GM19328 (cell line): ENCODE measurements around the gene BOD1L1.

ENCODE experiments used
- ATAC-seq: cut with Tn5 transposase; IDR thresholded peaks from one replicate; pipeline ENCODE4 v1.9.1; 2021; ENCODE audit warnings: mild to moderate bottlenecking, moderate library complexity; ENCODE audit not compliant: unreplicated experiment

The BOD1L1 gene

GRCh38 chr4:13540446-13541175 is 86.9 kb downstream of the BOD1L1 start:
- no peak for ATAC-seq

GRCh38 chr4:13539619-13540445 is 87.7 kb downstream of the BOD1L1 start:
- ATAC-seq = no peak

GRCh38 chr4:13539047-13539618 is 88.4 kb downstream of the BOD1L1 start:
- no peak for ATAC-seq

DNA sequence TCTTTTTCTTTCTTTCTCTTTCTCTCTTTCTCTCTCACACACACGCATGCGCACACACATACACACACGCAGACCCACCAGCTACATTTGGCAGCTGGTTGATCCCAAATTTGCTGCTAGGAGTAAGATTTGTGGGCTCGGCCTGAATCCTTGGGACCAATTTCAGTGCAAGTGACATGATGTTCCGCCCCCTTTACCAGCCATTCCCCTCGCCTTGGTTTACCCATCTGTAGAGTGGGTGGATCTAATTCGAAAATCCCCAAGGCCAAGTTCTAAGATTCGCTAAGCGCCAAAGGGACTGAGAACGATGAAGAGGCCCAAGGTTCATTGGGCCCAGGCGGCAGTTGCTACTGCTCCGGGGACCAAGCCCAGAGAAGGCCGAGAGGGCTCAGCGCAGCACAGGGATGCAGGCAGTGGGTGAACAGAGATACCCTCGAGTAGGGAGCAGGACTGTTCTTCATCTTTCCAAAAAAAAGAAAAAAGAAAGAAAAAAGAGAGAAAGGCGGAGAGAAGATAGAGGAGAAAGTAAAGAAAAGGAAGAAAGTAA is 89.0 kb downstream of the BOD1L1 start:
- ATAC-seq = no peak

DNA sequence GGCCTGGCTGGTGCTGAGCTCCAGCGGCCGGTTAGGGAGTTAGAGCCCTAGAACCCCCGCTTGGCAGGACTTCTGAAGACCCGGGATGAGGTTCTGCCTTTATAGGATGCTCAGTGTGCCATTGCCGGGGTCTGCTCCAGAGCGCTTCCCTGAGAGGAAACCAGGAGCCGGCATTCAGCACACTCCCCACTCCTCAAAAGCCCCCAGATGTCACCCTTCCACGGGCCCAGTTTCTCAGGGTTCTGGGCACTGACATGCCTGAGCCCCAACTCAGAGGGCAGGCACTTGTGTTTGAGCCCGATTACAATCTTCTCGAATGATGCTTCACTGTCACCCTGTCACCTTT is 89.7 kb downstream of the BOD1L1 start:
- no peak for ATAC-seq

DNA sequence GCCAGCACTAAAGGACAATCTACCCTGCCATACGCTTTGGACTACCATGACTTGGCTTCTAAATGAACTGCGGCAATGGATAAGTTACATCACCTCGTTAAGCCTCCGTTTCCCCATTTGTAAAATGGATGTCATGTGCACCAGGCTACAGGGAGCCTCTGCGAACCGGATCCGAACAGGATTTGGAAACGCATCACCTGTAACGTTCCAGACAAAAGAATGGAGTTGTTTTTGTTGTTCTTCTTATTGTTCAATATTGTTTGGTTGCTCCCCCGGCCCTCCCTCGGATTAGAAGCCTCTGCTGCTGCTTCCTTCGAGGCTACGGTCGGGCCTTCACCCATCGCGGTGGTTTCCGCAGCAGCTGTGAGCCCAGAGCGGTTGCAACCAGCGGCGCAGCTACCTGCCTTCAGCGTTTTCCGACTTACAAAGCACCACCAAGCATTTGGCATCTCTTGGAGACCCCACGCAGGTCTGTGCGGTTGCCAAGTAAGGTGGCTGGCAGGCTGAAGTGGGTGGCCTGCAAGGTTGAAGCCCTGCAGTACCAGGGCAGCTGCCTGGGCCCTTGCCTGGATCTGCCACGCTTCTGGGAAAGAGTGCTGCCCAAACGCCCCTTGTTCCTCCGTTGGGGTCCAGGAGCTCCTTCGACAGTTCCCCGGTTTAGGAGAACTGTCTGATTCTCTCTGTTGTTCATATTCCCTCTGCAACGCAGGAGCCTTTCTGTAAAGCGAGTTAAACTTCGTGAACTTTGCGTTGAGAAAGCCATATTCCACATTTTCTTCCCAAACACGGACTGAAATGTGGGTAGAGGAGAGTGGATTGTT is 90.3 kb downstream of the BOD1L1 start:
- no peak for ATAC-seq

GRCh38 chr4:13536607-13537006 is 90.9 kb downstream of the BOD1L1 start:
- no peak for ATAC-seq

GRCh38 chr4:13535708-13536361 is 91.7 kb downstream of the BOD1L1 start:
- ATAC-seq = no peak

- ATAC-seq = no peak
These were observed 92.4 kb downstream of the BOD1L1 start for GRCh38 chr4:13535118-13535517.

- ATAC-seq = no peak
These were observed 93.0 kb downstream of the BOD1L1 start for GRCh38 chr4:13534344-13535063.

DNA sequence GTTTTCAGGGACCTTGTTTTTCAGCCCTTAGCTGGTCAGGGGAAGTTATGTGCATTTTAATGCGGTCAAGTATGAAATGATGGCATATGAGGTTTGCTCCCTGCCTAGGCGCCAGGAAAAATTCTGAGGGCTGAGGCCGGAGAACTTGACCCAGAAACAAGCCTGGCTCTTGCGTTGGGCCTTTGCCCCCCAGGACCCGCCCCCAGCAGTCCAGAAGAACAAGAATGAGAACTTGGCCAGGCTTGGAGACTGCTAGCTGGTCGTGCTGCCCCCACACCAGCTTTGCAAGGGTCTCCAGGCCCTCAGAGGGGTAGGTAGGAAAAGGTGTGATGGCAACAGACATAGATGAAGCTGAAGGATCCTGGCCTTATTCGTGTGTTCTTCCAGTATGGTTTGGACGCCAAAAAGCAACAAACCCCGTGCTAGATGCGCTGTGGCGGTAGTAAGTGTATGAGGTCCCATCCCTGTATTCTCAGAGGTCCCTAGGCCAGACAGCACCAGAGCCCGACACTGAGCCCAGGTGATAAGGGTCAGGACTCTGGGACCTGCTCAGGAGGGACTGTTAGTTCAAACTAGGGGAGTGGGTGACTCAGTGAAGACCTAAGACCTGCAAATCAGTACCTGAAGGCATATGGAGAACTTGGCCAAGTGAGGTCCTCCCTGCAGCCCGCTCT is 93.7 kb downstream of the BOD1L1 start:
- ATAC-seq = no peak

GRCh38 chr4:13531625-13531998 is 95.9 kb downstream of the BOD1L1 start:
- ATAC-seq = no peak

DNA sequence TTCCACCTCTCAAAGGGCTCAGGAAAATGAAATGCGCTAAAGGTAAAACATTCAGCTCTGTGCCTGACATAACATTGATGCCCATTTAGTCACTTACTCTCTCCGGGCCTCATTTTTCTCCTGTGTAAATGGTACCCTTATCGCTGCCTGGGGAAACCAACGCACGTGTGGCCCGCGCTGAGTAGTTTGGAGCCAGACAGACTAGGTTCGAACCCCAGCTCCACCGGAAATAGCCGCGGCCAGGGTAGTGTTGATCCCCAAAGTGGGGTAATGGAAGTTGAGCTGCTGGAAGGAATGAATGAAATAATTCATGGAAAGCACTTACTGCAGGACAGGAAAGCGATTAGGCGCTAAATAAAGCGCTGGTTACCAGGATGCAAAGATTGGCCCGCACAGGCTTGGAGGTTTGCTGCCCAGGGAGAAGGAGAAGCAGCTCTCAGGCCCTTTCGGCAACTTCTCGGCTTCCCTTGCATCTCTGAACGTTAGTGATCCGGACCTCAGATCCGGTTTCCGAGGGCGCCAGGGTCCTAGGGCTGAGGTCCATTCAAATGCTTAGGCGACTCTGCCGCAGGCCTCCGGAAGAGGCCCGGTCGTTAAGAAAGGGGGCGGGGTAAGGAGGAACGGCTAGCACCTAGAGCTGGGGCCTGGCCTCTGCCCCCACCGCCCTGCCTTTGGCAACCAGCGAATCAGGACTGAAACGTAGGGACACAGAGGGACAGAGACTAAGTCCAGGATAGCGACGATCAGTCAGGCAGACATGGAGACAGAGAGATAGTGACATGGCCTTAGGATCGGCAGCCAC is 96.5 kb downstream of the BOD1L1 start:
- no peak for ATAC-seq

DNA sequence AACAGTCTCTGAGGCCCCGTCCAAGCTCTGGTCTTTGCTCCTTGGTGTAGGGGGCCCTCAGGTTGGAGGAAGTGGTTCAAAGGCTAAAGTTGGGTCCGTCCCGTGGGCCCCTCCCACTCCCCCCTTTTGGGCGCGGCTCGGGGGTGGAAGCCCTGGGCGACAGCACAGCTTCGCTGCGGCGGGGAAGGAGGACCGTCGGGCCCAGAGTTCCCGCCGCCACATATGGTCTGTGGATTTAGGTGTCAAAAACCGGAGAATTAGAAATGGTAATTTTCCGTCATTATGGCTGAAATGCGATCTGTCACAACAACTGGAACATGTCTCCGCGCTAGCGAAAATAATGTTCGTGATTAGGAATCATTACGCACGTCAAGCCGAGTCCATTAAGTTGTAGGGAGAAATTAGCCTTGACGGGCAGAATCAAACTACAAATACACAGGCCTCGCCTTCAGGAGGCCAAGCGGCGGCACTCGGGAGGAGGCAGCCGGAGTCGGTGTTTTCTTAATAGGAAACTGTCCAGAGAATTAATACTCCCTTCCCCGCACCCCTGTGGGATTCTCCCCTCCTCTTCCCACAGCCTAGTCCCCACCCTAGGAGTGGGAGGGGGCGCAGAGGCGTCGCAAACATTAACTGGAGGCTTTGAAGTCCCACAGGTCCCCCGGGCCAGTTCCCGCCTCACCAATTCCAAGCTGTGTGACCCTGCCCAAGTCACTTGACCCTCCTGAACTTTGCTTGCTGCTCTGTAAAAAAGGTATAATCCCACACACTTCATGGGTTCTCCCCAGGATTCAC is 98.2 kb downstream of the BOD1L1 start:
- no peak for ATAC-seq

DNA sequence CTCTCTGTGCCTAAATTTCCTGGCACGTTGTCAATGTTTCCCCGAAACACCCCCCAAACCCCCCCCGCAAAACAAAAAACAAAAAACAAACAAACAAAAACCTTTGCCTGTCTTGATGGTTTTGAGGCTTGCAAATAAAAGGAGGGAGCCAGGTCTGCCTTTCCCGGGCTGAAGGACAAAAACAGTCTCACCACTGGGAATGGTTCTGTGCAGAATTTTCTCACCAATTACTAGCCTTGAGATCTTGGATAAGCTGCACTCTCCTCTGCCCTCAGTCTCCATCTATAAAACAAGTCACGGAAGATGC is 98.8 kb downstream of the BOD1L1 start:
- no peak for ATAC-seq

DNA sequence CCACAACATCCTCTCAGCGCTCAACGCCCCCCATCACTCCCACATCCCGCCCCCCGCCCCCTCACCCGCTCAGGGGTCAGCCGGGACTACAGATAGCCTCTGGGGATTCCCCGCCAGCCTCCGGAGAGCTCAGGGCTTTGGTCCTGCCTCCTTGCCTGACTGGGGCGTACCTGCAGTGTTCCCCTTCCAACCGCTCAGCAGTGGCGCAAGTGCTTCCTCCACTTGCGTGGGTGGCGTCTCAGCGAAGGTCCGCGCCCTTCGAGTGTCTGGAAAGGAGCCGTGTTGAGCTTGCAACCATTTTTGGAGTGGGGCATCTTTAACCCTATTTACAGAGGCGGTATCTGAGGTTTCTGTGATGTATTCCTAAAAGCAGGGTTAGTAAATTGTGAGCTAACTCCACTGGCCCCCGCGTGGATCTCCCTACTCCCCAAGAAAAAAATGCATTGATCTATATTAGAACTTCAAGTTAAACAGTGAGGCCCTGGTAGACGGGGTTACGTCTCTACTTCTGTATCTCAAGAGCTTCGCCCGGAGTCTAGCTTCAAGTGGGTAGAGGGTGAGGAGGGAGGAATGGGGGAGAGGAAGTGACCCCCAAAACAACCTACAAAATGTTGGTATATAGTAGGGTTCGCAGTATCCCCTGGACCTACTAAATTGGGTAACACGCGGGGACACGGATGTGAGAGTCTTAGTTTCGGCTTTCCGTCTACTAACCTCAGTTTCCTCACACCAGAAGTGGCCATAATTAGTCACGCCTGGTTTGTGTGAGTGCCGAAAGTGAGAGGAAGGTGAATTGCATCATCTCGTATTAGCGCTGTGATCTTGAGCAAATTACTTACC is 99.3 kb downstream of the BOD1L1 start:
- ATAC-seq = peak; percentile 66
